PFSK-1 (cell line): ENCODE measurements around the gene CDKN2AIP.

ENCODE experiments used
- FOXP2 ChIP-seq: optimal IDR thresholded peaks from 2 replicates; pipeline ENCODE3; 2011; ENCODE audit warnings: borderline replicate concordance, control low read depth, inconsistent platforms; ENCODE audit not compliant: insufficient read depth; ENCODE audit errors: extremely low read length, extremely low read depth
- POLR2AphosphoS5 ChIP-seq: IDR thresholded peaks from 2 replicates; pipeline ENCODE4 v1.6.1; 2012; ENCODE audit warnings: low read depth, mild to moderate bottlenecking, control low read depth, low read length, moderate library complexity
- REST ChIP-seq, 2 experiments: IDR thresholded peaks; 2 replicates each; pipeline versions ENCODE4 v1.6.1 to v1.8.0; 2011 to 2012; ENCODE audit warnings: low read depth in 2 of 2, low read length in 2 of 2, control low read depth in 1 of 2, inconsistent platforms in 1 of 2, mild to moderate bottlenecking in 1 of 2, moderate library complexity in 1 of 2; ENCODE audit not compliant: insufficient read depth in 1 of 2
- SIN3A ChIP-seq: IDR thresholded peaks from 2 replicates; pipeline ENCODE4 v1.6.1; 2012; ENCODE audit warnings: mild to moderate bottlenecking, low read length, moderate library complexity, borderline replicate concordance; ENCODE audit not compliant: insufficient read depth
- TAF1 ChIP-seq: IDR thresholded peaks from 2 replicates; pipeline ENCODE4 v1.6.1; 2012; ENCODE audit warnings: low read length, control low read depth, borderline replicate concordance; ENCODE audit not compliant: insufficient read depth

CDKN2AIP gene

GRCh38 chr4:183403486-183403885 is 41.0 kb upstream of the CDKN2AIP start:
- TF ChIP-seq POLR2AphosphoS5 (no peak), TAF1 (no peak), FOXP2 (no peak), SIN3A (no peak), REST (IDR thresholded peaks at IDR 0.05; ENCODE audit: insufficient read depth in 1 of 2, low read depth in 2 of 2, low read length in 2 of 2) (no peak)

GRCh38 chr4:183403961-183404360 is 40.5 kb upstream of the CDKN2AIP start:
- TF ChIP-seq TAF1 (no peak), POLR2AphosphoS5 (no peak), REST (IDR thresholded peaks at IDR 0.05; ENCODE audit: insufficient read depth in 1 of 2, low read depth in 2 of 2, low read length in 2 of 2) (no peak), SIN3A (no peak), FOXP2 (no peak)

GRCh38 chr4:183405303-183405702 is 39.1 kb upstream of the CDKN2AIP start:
- TF ChIP-seq POLR2AphosphoS5, result no peak

GRCh38 chr4:183407128-183407585 is 37.3 kb upstream of the CDKN2AIP start:
- TF ChIP-seq FOXP2, result peak; percentile 29
- no peak for TF ChIP-seq POLR2AphosphoS5
- TF ChIP-seq REST (IDR thresholded peaks at IDR 0.05; ENCODE audit: insufficient read depth in 1 of 2, low read depth in 2 of 2, low read length in 2 of 2), result no peak

- TF ChIP-seq TAF1, result no peak
- no peak for TF ChIP-seq POLR2AphosphoS5
- no peak for TF ChIP-seq REST (IDR thresholded peaks at IDR 0.05; ENCODE audit: insufficient read depth in 1 of 2, low read depth in 2 of 2, low read length in 2 of 2)
- no peak for TF ChIP-seq SIN3A
- no peak for TF ChIP-seq FOXP2
Measured at GRCh38 chr4:183407635-183408464, 36.6 kb upstream of the CDKN2AIP start.
